Inflammatory macrophage treated with lipopolysaccharide for 4 hours (primary cell): ENCODE results near the gene SIDT2.
A peak's percentile ranks its signal among the peaks of the same experiment; 100 is the strongest.

ENCODE experiments used
- DNase-seq: peaks from one replicate; pipeline ENCODE4 v3.0.0-alpha.2; 2020

Gene SIDT2

DNA sequence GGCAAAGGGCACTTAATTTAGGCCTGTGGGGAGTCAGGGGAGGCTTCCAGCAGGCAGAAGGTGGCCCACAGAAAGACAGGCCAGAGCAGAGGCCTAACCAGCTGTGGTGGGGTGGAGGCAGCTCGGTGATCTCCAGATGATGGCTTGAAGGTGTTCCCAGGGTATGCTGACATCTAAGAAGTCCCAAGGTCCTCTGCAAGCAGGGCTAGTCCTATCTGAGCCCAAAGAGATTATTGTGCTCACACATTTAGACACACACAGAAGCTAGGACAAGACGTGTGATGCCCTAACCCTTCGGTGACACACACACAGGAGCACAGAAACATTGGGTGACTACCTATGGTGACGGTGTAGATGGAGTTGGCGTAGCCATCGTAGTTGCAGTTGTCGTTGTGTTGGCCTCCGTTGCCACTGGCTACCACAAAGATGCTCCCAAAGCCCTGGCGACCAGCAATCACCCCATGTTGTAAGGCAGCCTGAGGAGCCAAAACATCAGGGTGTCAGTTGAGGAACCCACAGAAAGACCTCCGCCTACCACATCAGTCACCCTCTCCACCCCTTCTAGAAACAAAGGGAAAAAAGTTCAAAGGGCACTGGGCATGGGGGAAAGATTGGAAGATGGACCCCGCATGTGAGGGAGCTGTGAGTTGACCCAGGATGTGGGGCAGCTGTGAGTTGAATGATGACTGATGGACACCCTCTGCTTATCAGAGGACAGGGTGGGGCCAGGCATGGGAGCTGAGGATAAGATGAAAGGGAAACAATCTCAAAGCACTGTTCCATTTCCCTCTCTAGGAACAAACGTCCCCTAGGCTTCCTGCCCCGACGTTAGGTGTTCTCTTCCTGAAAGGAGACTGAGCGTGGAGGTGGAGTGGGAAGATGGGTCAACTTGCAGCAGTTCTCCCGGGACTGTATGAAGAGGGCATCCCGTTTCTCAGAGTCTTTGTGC is 45.5 kb downstream of the SIDT2 start:
- DNase-seq: no peak

DNA sequence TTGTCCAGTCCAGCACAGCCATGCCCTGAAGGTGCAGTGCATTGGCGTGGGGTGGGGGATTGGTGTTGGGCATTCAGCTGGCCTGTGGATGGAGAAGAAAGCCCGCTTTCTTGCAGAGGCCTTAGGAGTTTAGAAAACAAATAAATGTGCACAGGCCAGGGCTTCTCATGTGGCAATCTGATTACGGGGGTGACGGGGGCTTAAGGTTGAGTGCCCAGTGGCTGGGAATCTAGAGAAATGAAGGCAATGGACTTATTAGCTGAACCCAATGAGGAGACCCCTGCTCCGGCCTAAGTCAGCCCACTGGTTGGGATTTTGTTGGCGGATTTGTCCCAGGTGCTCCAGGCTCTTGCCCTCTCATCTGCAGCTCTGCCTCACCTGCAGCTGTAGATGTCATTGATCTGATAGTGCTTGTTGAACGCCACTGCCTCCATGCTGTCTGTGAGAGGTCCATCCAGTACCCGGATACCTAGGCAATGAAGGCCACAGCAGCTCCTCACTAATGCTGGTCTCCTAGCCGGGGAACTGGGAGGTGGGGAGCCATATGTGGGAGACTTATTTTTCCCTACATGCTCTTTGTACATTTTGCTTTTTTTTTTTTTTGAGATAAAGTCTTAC is 47.1 kb downstream of the SIDT2 start:
- DNase-seq: no peak

DNA sequence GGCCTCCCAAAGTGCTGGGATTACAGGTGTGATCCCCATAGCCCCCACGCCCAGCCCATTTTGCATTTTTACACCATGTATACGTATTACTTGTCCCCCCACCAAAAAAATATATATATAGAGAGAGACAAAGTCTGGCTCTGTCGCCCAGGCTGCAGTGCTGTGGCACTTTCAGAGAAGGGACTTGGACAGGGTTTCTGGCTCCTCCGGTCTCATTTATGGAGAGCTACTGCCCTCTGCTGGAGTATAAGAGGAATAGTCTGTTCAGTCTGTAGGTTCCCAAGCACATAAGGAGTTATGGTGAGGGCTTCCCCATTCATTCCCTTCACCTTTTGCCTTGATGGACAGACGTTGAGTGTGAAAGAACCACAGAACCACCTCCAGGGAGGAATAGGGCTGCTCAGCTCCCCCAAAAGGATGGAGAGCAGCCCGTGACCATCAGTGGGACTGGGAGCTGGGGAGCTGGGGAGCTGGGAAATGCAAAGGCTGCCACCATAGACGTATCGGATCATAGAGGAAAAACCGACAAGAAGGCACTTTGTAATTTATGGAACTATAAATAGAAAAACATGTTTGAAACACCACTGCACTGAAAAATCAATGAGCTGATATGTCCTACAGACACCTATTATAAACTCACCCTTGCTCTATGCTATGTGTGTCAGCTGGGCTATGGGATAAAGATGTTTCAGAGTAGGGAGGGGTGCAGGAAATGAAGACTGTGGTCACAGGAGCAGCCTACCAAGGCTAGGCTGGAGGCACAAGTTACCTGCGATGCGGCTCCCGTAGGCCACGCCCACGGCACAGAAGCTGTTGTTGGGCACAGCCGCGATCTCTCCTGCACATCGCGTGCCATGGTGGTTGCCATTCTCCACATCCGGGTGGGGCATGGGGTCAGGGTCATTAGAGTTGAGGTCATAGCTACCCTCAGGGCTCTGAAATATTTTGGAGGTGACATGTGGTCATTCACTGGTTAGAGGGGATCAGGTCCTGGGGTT is 48.1 kb downstream of the SIDT2 start:
- DNase-seq: peak; percentile 76

DNA sequence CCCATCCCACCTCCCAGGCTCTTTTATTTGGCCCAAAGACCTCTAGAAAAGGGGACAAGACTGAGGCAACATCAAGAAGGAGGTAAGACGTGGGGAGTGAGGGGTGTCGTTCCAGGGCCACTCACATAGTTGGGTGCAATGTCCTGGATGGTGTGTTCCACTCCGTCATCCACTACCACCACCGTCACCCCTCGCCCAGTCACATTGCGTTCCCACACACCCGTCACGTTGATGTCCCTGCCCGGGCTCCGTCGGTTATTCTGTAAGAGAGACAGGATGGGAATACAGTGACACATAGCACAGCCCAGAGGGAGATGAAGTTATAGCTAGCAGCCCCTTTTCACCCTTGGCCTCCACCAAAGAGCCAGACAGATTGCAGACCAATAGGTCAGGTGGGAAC is 49.5 kb downstream of the SIDT2 start:
- DNase-seq: no peak

DNA sequence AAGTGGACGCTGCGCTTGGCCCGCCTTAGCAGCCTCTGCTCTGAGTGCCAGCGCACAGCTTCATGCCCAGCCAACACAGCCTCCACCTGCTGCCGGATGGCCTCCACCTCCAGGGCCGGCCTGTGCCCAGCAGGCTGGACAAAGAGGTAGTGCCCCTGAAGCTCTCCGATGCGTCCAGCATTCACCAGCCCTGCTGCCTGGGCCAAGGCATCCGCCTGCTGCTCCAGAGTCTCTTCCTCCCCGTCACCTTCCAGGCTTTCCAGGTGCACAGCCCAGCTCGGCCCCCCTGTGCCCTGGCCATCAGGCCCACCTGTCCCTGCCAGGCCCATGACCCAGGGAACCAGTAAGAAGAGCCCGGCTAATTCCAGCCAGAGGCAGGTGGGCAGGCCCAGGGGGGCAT is 50.9 kb downstream of the SIDT2 start:
- DNase-seq: no peak

DNA sequence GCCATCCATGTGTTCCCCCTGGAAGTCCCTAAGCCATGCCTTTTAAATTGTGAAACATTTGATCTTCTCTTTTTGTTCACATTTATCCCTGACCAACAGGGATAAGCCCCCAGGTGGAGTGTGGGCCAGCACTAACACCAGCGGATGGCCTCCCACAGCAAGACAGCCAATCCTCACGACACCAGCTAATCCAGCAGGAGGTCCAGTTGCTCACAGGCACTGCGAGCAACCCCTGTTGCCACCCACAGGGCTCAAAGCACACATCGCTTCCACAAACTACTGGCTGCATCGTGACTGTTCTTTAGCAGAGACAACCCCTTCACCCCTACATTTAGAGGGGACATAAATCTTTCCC is 51.4 kb downstream of the SIDT2 start:
- no peak for DNase-seq

DNA sequence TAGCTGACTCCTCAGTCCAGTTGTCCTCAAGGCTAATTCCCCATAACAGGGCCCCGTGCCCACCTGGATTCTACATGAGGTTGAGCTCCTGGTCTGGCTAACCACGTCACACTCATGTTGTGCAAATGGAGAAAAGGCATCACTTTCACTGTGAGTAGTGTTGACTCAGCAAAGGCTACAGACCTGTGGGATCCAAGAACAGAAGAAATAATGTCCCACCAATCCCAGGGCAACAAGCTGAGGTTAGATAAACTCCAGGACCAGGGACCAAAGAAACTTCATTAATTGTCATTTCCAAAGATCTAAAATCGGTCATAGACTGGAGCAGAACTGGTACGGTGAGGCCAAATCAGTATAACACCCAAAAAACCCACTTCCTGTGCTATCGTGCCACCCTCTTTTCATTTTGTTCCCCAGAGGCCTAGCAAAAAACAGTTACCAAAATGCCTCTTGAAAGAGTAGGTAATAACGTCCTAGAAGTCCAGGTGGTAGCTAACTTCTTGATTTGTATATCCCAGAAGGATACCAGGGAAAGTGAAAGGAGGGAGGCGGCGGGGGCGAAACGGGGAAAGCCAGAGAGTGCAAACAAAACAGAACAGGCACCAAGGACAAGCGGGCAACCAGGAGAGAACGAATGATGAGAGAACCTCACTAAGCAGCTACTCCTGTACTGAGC is 51.9 kb downstream of the SIDT2 start:
- no peak for DNase-seq

DNA sequence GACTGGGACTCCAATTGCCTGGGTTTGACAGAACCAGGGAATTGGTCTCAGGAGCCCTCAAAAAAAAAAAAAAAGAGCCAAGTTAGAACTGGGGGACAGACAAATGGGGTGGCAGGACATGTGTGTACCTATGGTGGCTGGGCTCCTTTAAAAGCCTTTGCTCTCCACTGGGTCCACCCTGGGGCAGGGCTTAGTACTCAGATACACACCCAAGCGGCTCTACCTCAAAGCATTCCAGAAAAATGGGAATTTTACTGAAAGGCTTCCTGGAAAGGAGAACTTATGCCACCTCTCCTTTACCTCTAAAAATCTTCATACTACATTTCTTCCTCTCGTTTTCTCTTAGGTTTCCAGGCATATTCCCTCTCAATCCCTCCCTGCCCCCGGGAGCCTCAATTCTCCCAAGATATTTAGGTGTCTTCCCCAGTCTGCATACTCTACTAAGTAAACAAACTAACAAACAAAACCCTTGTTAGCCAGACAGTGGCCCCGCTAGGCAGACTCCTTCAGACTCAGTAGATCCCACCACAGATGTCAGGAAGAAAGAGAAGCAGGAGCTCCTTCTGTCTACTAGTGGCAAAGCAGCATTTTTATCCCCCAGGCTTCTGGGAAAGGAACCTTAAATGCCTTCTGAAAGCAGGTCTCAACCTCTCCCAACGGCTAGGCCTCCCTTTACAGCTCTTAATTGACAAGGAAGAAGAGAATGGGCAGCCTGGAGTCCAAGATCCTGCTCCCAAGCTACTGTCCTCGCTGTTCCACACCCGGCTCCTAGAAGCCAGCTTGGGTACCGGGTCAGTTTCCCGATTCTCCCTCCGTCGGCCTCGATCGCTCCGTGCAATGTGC is 52.7 kb downstream of the SIDT2 start:
- no peak for DNase-seq

DNA sequence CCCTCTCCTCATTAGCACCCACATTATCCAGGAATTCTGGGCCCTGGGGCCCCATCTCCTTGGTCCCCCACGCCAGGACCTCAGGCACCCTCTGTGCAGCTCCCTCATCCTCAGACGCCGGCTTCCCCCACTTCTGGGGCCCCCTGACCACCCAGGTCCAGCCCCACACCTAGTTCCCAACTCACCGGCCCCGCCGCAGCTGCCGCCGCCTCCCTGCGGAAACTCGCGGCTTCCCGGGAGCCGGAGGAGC is 53.2 kb downstream of the SIDT2 start, which contains the start of gene PCSK7:
Gene PCSK7 (minus strand): TSS at position 232 of the 250 bp plus-strand sequence. CDS start 2,229 bp downstream, outside the sequence.
- DNase-seq: no peak

DNA sequence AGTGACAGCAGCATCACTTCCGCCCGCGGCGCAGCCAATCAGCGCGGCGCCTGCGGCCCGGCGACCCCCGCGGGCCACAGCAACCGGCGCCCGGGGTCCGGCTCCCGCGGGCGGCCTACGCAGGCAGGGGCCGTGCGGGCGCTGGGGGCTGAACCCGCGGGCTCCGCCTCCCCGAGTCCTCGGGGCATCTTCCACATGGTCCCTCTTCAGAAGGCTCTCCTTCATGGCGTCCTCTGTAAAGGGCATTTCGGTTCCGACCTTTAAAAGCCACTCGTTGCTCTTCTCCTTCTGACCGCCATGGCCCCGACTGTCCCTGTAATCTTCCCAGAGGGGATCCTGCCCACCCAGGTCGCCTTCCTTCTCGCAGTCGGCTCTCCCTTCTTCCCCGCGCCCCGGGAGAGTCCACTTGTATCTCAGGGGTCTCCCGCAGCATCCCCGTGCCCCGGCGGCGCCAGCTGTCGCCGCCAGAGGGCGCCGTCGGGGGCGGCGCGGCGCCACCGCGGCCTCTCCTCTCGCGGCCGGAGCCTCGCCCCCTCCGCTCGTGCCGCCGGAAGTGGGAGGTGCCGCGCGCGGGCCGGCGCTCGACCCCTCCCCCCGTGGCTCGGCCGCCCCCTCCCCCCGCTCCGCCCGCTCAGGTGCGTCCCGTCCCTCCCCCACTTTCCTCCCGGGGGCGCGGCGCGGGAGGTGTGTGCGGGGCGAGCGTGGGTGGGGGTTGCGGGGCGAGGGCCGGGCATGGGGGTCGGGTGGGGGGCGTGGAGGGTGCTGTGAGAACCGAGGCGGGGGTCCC is 53.7 kb downstream of the SIDT2 start, which contains the start of gene RNF214:
Gene RNF214 (plus strand): TSS at position 580 of the 787 bp plus-strand sequence. CDS start 1,602 bp downstream, outside the sequence.
- peak; percentile 77 for DNase-seq

DNA sequence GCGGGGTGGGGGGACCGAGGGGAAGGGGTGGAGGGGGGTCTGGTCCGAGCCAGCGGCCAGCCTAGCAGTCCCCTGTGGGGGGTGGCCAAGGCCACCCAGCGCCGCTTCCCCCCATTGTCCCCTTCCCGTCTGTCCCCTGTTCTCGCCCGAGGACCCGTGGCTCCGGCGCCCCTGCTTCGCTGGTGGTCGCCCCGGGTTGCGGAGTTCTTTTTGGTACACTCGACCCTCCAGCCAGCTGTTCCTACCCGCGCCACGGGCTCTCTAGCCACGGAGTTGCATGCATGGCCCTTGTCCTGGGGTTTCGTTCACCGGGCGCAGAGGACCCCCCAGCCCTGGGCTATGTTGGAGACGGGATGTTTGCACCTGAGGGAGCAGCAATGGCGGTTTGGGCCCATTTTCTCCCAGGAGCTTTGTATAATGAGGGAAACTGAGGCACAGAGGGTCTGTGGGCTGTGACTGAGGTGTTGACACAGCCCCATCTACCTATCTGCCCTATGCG is 54.4 kb downstream of the SIDT2 start:
- no peak for DNase-seq

DNA sequence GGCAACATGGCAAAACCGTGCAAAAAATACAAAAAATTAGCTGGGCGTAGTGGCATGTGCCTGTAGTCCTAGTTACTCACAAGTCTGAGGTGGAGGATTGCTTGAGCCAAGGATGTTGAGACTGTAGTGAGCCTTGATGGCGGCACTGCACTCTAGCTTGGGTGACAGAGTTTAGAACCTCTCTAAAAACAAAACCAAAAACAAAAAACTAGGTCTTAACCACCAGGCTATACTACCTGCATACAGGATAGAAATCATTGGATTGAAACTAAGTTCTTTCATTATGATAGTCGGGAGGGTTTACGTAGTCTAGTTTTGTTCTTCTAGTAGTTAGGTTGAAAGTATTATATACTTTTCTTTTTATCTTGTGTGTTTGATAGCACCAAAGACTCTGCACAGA is 59.7 kb downstream of the SIDT2 start:
- no peak for DNase-seq

DNA sequence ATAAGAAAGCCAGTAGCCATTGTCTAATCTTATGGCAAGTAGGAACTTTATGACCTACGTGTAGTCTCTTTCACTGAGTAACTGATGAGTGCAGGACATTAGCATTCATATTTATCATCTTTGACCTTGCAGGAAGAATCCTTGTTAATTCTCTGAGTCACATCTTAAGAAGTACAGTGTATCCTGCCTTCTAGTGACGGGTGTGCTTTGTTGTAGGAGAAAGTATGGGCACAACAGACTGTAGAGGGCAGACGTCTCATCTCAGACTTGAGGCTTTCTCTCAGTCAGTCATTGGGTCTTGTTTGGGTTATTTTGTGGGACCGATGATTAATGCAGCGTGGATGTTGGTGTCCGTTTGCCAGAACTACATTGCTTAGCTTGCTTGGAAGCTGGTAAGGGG is 60.8 kb downstream of the SIDT2 start:
- no peak for DNase-seq
